HG03196 (cell line): ENCODE results near the gene SSNA1.

ENCODE experiments used
- ATAC-seq: cut with Tn5 transposase; IDR thresholded peaks from one replicate; pipeline ENCODE4 v1.9.1; 2021; ENCODE audit not compliant: unreplicated experiment

The SSNA1 gene

GRCh38 chr9:137167747-137168572 lies 20.5 kb upstream of the SSNA1 start:
- ATAC-seq = no peak

GRCh38 chr9:137168573-137168903 lies 19.9 kb upstream of the SSNA1 start:
- ATAC-seq = no peak

GRCh38 chr9:137168904-137169856 lies 19.3 kb upstream of the SSNA1 start:
- no peak for ATAC-seq

GRCh38 chr9:137169896-137170358 lies 18.5 kb upstream of the SSNA1 start, which contains the start of gene LRRC26:
Gene LRRC26, minus strand, starts transcription at chr9:137170051. Its CDS starts 108 bp downstream, at chr9:137169943.
- no peak for ATAC-seq

- ATAC-seq = no peak
Measured at GRCh38 chr9:137170486-137171148, 17.9 kb upstream of the SSNA1 start.

GRCh38 chr9:137171149-137171900 lies 17.2 kb upstream of the SSNA1 start:
- no peak for ATAC-seq

- ATAC-seq = no peak
Measured at GRCh38 chr9:137172901-137173795, 15.3 kb upstream of the SSNA1 start.

- no peak for ATAC-seq
Measured at GRCh38 chr9:137173796-137174664, 14.4 kb upstream of the SSNA1 start.

- no peak for ATAC-seq
Measured at GRCh38 chr9:137174722-137175293, 13.7 kb upstream of the SSNA1 start.

GRCh38 chr9:137175345-137175961 lies 13.0 kb upstream of the SSNA1 start:
- ATAC-seq = no peak

GRCh38 chr9:137176302-137177182 lies 11.9 kb upstream of the SSNA1 start:
- no peak for ATAC-seq

GRCh38 chr9:137178201-137178938 lies 10.1 kb upstream of the SSNA1 start:
- no peak for ATAC-seq

GRCh38 chr9:137178939-137179630 lies 9.4 kb upstream of the SSNA1 start:
- ATAC-seq = no peak

GRCh38 chr9:137179761-137180160 lies 8.7 kb upstream of the SSNA1 start:
- no peak for ATAC-seq

- no peak for ATAC-seq
Measured at GRCh38 chr9:137180491-137180890, 8.0 kb upstream of the SSNA1 start.
